ENCODE data around the gene MBTPS1.
"Not testable (repeated sequence)": the region's sequence is repeated elsewhere in the genome, so short reads cannot be mapped to it uniquely, and the experiment has no call there.

The MBTPS1 gene

GRCh38 chr16:84136331-84137125, 19.8 kb upstream of the MBTPS1 start:
- DNase-seq: no peak

GRCh38 chr16:84132527-84133285, 16.0 kb upstream of the MBTPS1 start:
- DNase-seq: peak; percentile 17 to 45

- DNase-seq: no peak
These were observed 14.4 kb upstream of the MBTPS1 start for GRCh38 chr16:84131117-84131516.

GRCh38 chr16:84124257-84125073, 7.7 kb upstream of the MBTPS1 start:
- no peak for DNase-seq

GRCh38 chr16:84121007-84121406, 4.3 kb upstream of the MBTPS1 start:
- no peak for DNase-seq

- DNase-seq: no peak
These were observed 3.3 kb upstream of the MBTPS1 start for GRCh38 chr16:84120023-84120422.

- DNase-seq: no peak
These were observed 2.6 kb upstream of the MBTPS1 start for GRCh38 chr16:84119368-84119767.

GRCh38 chr16:84118315-84118714, 1.6 kb upstream of the MBTPS1 start:
- DNase-seq: not testable (repeated sequence)

- DNase-seq: peak; percentile 33 to 62
These were observed 727 bp upstream of the MBTPS1 start for GRCh38 chr16:84117494-84117843.

- DNase-seq: peak; percentile 41 to 46
These were observed 623 bp downstream of the MBTPS1 start for GRCh38 chr16:84115919-84116719.

- DNase-seq: not testable (repeated sequence)
These were observed 4.8 kb downstream of the MBTPS1 start for GRCh38 chr16:84111949-84112348.

- no peak for DNase-seq
These were observed 5.2 kb downstream of the MBTPS1 start for GRCh38 chr16:84111525-84111924.

GRCh38 chr16:84110527-84110926, 6.2 kb downstream of the MBTPS1 start:
- DNase-seq: no peak

- no peak for DNase-seq
These were observed 7.0 kb downstream of the MBTPS1 start for GRCh38 chr16:84109598-84110335.

- no peak for DNase-seq
These were observed 8.8 kb downstream of the MBTPS1 start for GRCh38 chr16:84107921-84108320.

GRCh38 chr16:84105948-84106740, 10.6 kb downstream of the MBTPS1 start:
- no peak for DNase-seq

- DNase-seq: no peak
These were observed 11.4 kb downstream of the MBTPS1 start for GRCh38 chr16:84105301-84105815.

- no peak for DNase-seq
These were observed 12.5 kb downstream of the MBTPS1 start for GRCh38 chr16:84104231-84104630.

- DNase-seq: no peak
These were observed 13.1 kb downstream of the MBTPS1 start for GRCh38 chr16:84103678-84104077.

- no peak for DNase-seq
These were observed 17.8 kb downstream of the MBTPS1 start for GRCh38 chr16:84098939-84099338.

Data from Kasumi-1 (cell line).